HG03520 (cell line): Measurements from ENCODE around the gene RNF212B.
A peak's percentile ranks its signal among the peaks of the same experiment; 100 is the strongest.
"Not testable (repeated sequence)": the region's sequence is repeated elsewhere in the genome, so short reads cannot be mapped to it uniquely, and the experiment has no call there.

Experiments
- ATAC-seq: cut with Tn5 transposase; IDR thresholded peaks from one replicate; pipeline ENCODE4 v1.9.1; 2021; ENCODE audit warnings: mild to moderate bottlenecking, moderate library complexity; ENCODE audit not compliant: unreplicated experiment

Gene RNF212B

GRCh38 chr14:23242076-23242475, 4.3 kb downstream of the RNF212B start:
- ATAC-seq, result no peak

- no peak for ATAC-seq
These were observed 5.3 kb downstream of the RNF212B start for GRCh38 chr14:23243066-23243465.

GRCh38 chr14:23245282-23245681, 7.5 kb downstream of the RNF212B start:
- no peak for ATAC-seq

- no peak for ATAC-seq
These were observed 10.9 kb downstream of the RNF212B start for GRCh38 chr14:23248601-23249000.

- ATAC-seq, result no peak
These were observed 12.1 kb downstream of the RNF212B start for GRCh38 chr14:23249824-23250223.

- no peak for ATAC-seq
These were observed 14.3 kb downstream of the RNF212B start for GRCh38 chr14:23252006-23252405.

- no peak for ATAC-seq
These were observed 14.9 kb downstream of the RNF212B start for GRCh38 chr14:23252420-23253333.

GRCh38 chr14:23258256-23258655, 20.5 kb downstream of the RNF212B start:
- no peak for ATAC-seq

- ATAC-seq, result no peak
These were observed 21.7 kb downstream of the RNF212B start for GRCh38 chr14:23259426-23259825.

- ATAC-seq, result not testable (repeated sequence)
These were observed 23.1 kb downstream of the RNF212B start for GRCh38 chr14:23260849-23261248.

GRCh38 chr14:23269193-23269592, 31.5 kb downstream of the RNF212B start:
- ATAC-seq, result no peak

- ATAC-seq, result no peak
These were observed 37.7 kb downstream of the RNF212B start for GRCh38 chr14:23275412-23275811.

- ATAC-seq, result no peak
These were observed 39.5 kb downstream of the RNF212B start for GRCh38 chr14:23277189-23277588.

- ATAC-seq, result not testable (repeated sequence)
These were observed 40.2 kb downstream of the RNF212B start for GRCh38 chr14:23277928-23278327.

GRCh38 chr14:23281247-23281646, 43.5 kb downstream of the RNF212B start:
- no peak for ATAC-seq

- no peak for ATAC-seq
These were observed 47.2 kb downstream of the RNF212B start for GRCh38 chr14:23284654-23285529.

- ATAC-seq, result peak; percentile 23
These were observed 47.8 kb downstream of the RNF212B start for GRCh38 chr14:23285530-23286019.

- ATAC-seq, result peak; percentile 95
These were observed 48.5 kb downstream of the RNF212B start, which contains the start of gene HOMEZ for GRCh38 chr14:23286020-23286901. TSS of gene HOMEZ (minus strand) at chr14:23286132. CDS start at chr14:23285952, 180 bp downstream.

GRCh38 chr14:23286902-23287479, 49.3 kb downstream of the RNF212B start:
- ATAC-seq, result no peak
